ENCODE measurements around the gene USP20.

- TF ChIP-seq CTCF (IDR thresholded peaks at IDR 0.05) (no peak), REST (IDR thresholded peaks at IDR 0.05; ENCODE audit: low read depth, low read length) (no peak), SMC3 (IDR thresholded peaks at IDR 0.05; ENCODE audit: low read depth, low read length) (no peak), EP300 (IDR thresholded peaks at IDR 0.05; ENCODE audit: borderline replicate concordance in 1 of 2, low read depth in 1 of 2, low read length in 1 of 2) (no peak), POLR2AphosphoS5 (IDR thresholded peaks at IDR 0.05; ENCODE audit: low read depth, low read length) (no peak), USF2 (IDR thresholded peaks at IDR 0.05; ENCODE audit: borderline replicate concordance, low read depth, low read length) (no peak), CHD2 (IDR thresholded peaks at IDR 0.05; ENCODE audit: low read length, partially characterized antibody) (no peak), RCOR1 (IDR thresholded peaks at IDR 0.05; ENCODE audit: low read length) (no peak), RFX5 (IDR thresholded peaks at IDR 0.05; ENCODE audit: low read length) (no peak)
Measured at GRCh38 chr9:129866394-129867135, 31.3 kb downstream of the USP20 start.
